ENCODE data around the gene ODAD3. TPM values are rescaled to one million over a fixed set of nuclear protein-coding genes. Genes with fewer than 3 reads are reported as not detected.

Gene ODAD3
- total and polyA plus RNA-seq, 2 of the 13 experiments (the other 11 are each of a cell fraction or from before 2014, with no cell fraction given): 0.04 to 0.08 TPM

GRCh38 chr19:11380653-11381537 lies 54.0 kb downstream of the ODAD3 start (continued):
- TF ChIP-seq, protein P1, sequence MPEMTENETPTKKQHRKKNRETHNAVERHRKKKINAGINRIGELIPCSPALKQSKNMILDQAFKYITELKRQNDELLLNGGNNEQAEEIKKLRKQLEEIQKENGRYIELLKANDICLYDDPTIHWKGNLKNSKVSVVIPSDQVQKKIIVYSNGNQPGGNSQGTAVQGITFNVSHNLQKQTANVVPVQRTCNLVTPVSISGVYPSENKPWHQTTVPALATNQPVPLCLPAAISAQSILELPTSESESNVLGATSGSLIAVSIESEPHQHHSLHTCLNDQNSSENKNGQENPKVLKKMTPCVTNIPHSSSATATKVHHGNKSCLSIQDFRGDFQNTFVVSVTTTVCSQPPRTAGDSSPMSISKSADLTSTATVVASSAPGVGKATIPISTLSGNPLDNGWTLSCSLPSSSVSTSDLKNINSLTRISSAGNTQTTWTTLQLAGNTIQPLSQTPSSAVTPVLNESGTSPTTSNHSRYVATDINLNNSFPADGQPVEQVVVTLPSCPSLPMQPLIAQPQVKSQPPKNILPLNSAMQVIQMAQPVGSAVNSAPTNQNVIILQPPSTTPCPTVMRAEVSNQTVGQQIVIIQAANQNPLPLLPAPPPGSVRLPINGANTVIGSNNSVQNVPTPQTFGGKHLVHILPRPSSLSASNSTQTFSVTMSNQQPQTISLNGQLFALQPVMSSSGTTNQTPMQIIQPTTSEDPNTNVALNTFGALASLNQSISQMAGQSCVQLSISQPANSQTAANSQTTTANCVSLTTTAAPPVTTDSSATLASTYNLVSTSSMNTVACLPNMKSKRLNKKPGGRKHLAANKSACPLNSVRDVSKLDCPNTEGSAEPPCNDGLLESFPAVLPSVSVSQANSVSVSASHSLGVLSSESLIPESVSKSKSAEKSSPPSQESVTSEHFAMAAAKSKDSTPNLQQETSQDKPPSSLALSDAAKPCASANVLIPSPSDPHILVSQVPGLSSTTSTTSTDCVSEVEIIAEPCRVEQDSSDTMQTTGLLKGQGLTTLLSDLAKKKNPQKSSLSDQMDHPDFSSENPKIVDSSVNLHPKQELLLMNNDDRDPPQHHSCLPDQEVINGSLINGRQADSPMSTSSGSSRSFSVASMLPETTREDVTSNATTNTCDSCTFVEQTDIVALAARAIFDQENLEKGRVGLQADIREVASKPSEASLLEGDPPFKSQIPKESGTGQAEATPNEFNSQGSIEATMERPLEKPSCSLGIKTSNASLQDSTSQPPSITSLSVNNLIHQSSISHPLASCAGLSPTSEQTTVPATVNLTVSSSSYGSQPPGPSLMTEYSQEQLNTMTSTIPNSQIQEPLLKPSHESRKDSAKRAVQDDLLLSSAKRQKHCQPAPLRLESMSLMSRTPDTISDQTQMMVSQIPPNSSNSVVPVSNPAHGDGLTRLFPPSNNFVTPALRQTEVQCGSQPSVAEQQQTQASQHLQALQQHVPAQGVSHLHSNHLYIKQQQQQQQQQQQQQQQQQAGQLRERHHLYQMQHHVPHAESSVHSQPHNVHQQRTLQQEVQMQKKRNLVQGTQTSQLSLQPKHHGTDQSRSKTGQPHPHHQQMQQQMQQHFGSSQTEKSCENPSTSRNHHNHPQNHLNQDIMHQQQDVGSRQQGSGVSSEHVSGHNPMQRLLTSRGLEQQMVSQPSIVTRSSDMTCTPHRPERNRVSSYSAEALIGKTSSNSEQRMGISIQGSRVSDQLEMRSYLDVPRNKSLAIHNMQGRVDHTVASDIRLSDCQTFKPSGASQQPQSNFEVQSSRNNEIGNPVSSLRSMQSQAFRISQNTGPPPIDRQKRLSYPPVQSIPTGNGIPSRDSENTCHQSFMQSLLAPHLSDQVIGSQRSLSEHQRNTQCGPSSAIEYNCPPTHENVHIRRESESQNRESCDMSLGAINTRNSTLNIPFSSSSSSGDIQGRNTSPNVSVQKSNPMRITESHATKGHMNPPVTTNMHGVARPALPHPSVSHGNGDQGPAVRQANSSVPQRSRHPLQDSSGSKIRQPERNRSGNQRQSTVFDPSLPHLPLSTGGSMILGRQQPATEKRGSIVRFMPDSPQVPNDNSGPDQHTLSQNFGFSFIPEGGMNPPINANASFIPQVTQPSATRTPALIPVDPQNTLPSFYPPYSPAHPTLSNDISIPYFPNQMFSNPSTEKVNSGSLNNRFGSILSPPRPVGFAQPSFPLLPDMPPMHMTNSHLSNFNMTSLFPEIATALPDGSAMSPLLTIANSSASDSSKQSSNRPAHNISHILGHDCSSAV (CRISPR knock-in tag; IDR thresholded peaks at IDR 0.05; ENCODE audit: borderline replicate concordance): no peak
- TF ChIP-seq ZMYM3 (CRISPR knock-in tag; IDR thresholded peaks at IDR 0.05) (no peak), FOXK1 (CRISPR knock-in tag; IDR thresholded peaks at IDR 0.05; ENCODE audit: borderline replicate concordance, low read depth) (peak; percentile 58; the same call in 1 of the 2 replicates), U2AF2 (IDR thresholded peaks at IDR 0.05; ENCODE audit: low read depth, low read length) (no peak), ZBTB3 (CRISPR knock-in tag; IDR thresholded peaks at IDR 0.05; ENCODE audit: borderline replicate concordance, low read depth) (no peak), POLR2AphosphoS2 (IDR thresholded peaks at IDR 0.05; ENCODE audit: low read depth, low read length) (no peak), ZNF562 (CRISPR knock-in tag; IDR thresholded peaks at IDR 0.05; ENCODE audit: borderline replicate concordance) (no peak), SMARCC2 (IDR thresholded peaks at IDR 0.05) (no peak), MXD4 (CRISPR knock-in tag; IDR thresholded peaks at IDR 0.05) (peak; percentile 81), ZNF678 (CRISPR knock-in tag; IDR thresholded peaks at IDR 0.05) (no peak), MLLT10 (CRISPR knock-in tag; IDR thresholded peaks at IDR 0.05) (no peak)
- TF ChIP-seq, protein P2, sequence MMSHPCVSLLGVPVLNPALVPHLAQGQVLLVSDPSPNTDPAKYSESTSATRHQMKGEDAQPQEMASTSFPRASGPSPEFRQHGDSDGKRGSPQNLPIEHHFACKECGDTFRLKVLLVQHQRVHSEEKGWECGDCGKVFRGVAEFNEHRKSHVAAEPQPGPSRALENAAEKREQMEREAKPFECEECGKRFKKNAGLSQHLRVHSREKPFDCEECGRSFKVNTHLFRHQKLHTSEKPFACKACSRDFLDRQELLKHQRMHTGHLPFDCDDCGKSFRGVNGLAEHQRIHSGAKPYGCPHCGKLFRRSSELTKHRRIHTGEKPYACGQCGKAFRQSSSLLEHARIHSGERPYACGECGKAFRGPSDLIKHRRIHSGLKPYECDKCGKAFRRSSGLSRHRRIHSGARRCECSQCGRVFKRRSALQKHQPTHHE (CRISPR knock-in tag; IDR thresholded peaks at IDR 0.05; ENCODE audit: borderline replicate concordance): no peak
- TF ChIP-seq, protein P3, sequence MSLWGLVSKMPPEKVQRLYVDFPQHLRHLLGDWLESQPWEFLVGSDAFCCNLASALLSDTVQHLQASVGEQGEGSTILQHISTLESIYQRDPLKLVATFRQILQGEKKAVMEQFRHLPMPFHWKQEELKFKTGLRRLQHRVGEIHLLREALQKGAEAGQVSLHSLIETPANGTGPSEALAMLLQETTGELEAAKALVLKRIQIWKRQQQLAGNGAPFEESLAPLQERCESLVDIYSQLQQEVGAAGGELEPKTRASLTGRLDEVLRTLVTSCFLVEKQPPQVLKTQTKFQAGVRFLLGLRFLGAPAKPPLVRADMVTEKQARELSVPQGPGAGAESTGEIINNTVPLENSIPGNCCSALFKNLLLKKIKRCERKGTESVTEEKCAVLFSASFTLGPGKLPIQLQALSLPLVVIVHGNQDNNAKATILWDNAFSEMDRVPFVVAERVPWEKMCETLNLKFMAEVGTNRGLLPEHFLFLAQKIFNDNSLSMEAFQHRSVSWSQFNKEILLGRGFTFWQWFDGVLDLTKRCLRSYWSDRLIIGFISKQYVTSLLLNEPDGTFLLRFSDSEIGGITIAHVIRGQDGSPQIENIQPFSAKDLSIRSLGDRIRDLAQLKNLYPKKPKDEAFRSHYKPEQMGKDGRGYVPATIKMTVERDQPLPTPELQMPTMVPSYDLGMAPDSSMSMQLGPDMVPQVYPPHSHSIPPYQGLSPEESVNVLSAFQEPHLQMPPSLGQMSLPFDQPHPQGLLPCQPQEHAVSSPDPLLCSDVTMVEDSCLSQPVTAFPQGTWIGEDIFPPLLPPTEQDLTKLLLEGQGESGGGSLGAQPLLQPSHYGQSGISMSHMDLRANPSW (CRISPR knock-in tag; IDR thresholded peaks at IDR 0.05; ENCODE audit: borderline replicate concordance): no peak
- TF ChIP-seq, protein P4, sequence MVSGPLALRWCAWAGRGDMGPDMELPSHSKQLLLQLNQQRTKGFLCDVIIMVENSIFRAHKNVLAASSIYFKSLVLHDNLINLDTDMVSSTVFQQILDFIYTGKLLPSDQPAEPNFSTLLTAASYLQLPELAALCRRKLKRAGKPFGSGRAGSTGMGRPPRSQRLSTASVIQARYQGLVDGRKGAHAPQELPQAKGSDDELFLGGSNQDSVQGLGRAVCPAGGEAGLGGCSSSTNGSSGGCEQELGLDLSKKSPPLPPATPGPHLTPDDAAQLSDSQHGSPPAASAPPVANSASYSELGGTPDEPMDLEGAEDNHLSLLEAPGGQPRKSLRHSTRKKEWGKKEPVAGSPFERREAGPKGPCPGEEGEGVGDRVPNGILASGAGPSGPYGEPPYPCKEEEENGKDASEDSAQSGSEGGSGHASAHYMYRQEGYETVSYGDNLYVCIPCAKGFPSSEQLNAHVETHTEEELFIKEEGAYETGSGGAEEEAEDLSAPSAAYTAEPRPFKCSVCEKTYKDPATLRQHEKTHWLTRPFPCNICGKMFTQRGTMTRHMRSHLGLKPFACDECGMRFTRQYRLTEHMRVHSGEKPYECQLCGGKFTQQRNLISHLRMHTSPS (CRISPR knock-in tag; IDR thresholded peaks at IDR 0.05; ENCODE audit: low read depth): no peak
